Measurements from ENCODE around the gene FGF14.

Gene FGF14

DNA sequence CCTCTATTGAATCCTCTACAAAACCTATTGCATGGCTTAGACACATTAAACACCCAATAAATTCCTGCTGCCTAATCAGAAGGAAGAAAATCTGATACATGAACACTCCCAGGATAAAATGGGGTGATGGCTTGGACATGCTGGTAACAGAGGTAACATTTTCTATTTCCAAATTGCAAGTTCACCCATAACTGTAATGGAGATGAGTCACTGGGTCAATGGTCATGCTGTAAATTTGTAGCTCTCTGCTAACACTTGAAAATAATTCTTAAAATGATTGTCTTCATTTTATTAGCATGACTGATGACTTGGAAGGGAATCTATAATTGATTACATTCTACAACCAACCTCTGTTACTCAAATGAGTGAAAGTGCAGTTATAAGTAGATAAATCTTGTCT, 434.1 kb downstream of the FGF14 start:
- no peak for DNase-seq

GRCh38 chr13:101967216-101967615, 434.6 kb downstream of the FGF14 start:
- DNase-seq = no peak

- DNase-seq = no peak
These were observed 436.8 kb downstream of the FGF14 start for GRCh38 chr13:101965096-101965495.

DNA sequence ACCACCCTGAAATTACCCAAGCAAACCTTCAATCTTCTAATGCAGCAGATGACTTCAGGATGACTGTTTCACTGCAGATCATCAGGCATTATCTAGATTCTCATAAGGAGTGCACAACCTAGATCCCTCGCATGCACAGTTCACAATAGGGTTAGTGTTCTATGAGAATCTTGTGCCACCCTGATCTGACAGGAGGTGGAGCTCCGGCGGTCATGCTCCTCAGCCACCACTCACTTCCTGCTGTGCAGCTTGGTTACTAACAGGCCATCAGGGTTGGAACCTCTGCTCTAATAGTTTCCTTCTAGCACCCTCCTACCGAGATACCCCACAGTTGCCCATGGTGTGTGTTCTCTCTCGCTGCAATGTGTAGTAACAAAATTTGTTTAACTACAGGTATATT, 442.8 kb downstream of the FGF14 start:
- no peak for DNase-seq

- no peak for DNase-seq
These were observed 446.1 kb downstream of the FGF14 start for GRCh38 chr13:101955764-101956163.

DNA sequence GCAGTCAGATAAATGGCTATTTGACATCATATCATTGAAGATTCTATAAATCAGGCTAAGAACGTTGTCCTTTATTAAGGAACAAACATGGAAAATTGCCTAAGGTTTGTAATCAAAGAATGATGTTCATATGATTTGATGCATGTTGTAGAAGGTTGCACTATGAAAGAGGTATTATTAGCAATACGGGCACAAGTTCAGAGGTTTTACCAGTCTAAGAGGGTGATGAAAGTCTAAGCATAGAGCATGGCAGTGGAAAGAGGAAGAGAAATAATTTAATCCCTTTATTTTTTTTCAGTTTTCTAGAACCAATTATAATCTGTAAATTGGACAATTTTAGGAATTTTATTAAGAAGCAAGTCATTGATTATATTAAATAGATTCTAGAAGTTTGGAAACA, 450.7 kb downstream of the FGF14 start:
- DNase-seq = no peak

- no peak for DNase-seq
These were observed 452.2 kb downstream of the FGF14 start for GRCh38 chr13:101949681-101950080.

GRCh38 chr13:101946401-101946800, 455.4 kb downstream of the FGF14 start:
- no peak for DNase-seq

GRCh38 chr13:101945435-101945834, 456.4 kb downstream of the FGF14 start:
- no peak for DNase-seq

DNA sequence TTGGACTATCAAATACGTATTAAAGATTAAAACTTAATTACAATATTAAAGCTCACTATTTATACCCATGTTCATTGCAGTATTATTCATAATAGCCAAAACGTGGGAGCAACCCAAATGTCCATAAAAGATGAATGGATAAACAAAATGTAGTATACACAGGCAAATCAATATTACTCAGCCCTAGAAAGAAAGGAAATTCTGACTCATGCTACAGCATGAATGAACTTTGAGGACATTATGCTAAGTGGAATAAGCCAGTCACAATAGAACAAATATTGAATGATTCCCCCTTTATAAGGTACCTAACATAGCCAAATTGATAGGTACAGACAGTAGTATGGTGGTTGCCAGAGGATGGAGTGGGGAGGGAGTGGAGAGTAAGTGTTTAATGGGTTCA, 457.3 kb downstream of the FGF14 start:
- DNase-seq = no peak

- peak; percentile 57 for DNase-seq
These were observed 459.2 kb downstream of the FGF14 start for GRCh38 chr13:101942535-101943157.

- DNase-seq = peak; percentile 75
These were observed 459.8 kb downstream of the FGF14 start for GRCh38 chr13:101942038-101942437.

- peak; percentile 53 for DNase-seq
These were observed 460.6 kb downstream of the FGF14 start for GRCh38 chr13:101941095-101941783.

GRCh38 chr13:101939370-101939769, 462.5 kb downstream of the FGF14 start:
- no peak for DNase-seq

DNA sequence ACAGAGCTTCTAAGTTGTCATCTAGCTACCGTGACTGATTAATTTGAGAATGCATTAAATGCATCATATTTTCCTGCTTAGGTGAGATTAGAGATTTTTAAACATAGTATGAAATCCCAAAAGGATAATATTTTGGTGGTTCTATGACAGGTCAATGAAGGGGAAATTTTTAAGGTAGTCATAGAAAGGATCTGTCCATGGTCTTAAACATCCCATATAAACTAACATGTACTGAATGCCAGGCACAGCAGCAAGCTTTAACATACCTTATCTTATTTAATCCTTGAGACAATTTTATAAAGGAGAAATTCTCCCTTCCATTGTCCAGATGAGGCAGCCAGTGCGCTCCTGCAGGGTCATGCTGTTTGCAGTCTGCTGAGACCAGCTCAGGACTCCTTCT, 466.0 kb downstream of the FGF14 start:
- no peak for DNase-seq

DNA sequence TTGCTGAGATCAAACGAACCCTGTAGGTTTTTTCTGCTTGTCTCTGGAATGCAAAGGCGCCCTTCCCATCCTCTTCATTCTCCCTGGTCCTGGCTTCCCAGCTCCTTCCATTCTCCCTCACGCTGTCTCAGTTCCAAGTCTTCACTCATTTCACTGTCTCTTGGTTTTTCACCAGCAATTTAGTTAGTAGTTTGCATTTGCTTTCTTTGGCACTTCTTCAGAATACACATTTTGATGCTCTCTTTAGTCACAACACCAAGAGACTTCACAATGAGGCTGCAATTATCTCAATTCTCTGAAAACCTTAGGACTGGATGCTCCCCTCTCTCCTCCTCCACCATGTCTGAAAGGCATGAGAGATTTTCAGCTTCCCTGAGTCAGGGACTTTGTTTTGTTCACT, 470.7 kb downstream of the FGF14 start:
- no peak for DNase-seq

DNA sequence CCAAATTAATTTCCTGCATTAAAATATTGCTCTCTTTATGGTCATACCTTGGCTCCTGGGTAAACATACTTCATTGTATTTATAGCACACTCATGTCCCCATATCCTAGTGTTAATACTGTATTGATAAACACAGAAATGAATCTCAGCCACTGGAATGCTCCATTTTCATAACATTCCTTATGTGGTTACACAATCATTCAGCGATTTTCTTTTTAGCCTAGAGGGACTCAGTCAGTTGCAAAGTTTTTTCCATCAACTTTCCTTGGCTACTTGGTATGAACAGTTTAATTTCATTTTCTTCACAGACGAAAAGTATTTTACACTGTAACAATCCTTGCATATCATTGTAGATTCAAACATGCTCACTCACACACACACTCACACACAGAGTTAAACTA, 471.5 kb downstream of the FGF14 start:
- no peak for DNase-seq

DNA sequence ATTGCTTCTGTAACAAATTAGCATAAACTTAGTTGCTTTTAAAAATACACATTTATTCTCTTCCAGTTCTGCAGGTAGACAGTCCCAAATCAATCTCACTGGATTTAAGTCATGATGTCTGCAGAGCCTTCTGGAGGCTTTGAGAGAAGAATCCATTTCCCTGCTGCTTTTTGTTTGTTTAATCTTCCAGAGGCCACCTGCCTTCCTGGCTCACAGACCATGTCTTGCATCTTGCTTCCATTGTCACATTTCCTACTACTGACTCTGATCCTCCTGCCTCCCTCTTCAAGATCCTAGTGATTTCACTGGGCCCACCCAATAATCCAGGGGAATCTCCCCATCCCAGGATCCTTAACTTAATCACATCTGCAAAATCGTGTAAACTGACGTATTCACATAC, 476.1 kb downstream of the FGF14 start:
- peak; percentile 46 for DNase-seq

- peak; percentile 49 for DNase-seq
These were observed 482.2 kb downstream of the FGF14 start for GRCh38 chr13:101919541-101920181.

DNA sequence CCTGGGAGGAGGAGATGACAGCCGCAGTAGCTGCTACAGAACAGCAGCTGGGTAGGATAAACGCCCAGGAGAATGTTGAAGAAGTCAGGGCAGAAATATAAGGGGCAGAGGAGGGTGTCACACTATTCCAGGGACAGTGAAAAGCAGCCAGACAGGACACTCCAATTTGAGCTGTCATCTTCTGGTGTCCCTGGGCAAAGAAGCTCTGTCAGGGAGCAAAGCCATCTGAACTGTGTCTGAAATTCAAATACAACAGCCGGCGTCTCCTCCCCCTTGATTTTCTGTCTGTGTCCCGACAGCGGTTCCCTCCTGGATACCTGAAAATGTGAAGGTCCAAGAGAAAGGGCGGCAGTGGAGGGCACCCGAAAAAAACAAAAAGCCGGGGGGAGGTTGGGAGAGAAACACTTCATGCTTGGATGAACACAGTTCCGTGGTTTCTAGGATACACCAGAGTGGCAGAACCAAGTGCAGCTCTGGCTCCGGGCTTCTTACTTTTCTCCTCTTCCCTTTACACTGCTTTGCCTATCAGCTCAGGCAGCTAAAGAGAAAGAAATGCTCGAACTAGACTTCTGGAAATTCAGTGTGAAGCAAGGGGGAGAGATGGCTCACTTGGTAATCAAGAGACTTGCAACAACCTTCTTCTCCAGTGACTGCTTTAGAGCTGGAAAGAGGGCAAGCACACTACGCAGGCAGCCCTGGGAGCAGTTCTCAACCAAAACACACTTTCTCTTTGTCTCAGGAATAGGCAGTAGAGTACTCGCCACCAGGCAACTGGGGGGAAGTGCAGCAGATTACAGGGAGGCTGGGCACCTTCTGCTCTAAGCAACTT, 483.8 kb downstream of the FGF14 start:
- peak; percentile 89 for DNase-seq

- peak; percentile 77 for DNase-seq
These were observed 484.4 kb downstream of the FGF14 start for GRCh38 chr13:101917475-101917810.

DNA sequence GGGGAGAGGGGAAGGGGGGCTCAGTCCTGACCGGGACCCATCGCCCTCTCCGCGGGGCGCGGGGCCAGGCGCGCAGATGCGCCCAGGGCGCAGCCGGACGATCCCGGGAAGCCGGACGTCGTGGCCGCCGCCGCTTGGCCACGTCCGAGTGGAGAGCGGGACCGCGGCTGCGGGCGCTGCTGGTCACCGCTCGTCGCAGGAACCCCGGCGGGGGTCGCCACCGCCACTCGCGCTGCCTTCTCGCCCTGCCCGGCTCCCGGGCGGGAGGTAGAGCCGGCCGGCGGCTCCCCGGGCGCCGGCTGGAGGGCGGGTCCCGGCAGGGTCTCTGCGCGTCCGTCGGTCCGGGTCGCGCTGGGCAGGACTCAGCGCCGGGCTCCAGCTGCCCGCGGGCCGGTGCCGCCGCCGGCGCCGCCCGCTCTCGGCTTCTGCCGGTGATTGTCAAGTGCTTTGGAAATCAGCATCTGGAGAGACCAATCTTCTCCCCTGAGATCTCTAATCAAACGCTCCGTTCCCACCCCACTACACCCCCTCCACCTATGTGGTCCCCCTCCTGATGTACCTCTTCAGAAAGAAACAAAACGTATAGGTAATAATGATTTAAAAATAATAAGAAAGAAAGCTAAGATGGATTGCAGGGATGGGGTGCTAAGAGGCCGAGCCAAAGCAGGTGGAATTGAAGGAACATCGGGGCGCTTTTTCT, 484.9 kb downstream of the FGF14 start:
- no peak for DNase-seq
